H1 (cell line): ENCODE results near the gene HSD17B4. TPM values are rescaled to one million over a fixed set of nuclear protein-coding genes. Genes with fewer than 3 reads are reported as not detected.
A peak's percentile ranks its signal among the peaks of the same experiment; 100 is the strongest.

Experiments used
- CTCF ChIA-PET: fragments of 300-600 bp; sonication (Branson Sonifier 250); formaldehyde crosslinking; loops from one replicate; lab custom pipeline; 2021; ENCODE audit not compliant: partially characterized antibody; lab: Charles Lee
- POLR2A ChIA-PET: fragments of 300-600 bp; sonication (Branson Sonifier 250); formaldehyde crosslinking; loops from one replicate; lab custom pipeline; 2021; ENCODE audit warnings: inconsistent platforms; ENCODE audit not compliant: partially characterized antibody; lab: Charles Lee
- DNase-seq, 2 experiments: peaks; one replicate each; pipeline versions ENCODE4 v3.0.0 to v3.0.0-alpha.2; 2010 to 2022; ENCODE audit warnings: low spot score in 2 of 2, low read depth in 1 of 2, mixed read lengths in 1 of 2
- FAIRE-seq: peaks from 2 replicates; lab custom pipeline; 2011; peaks lifted over from hg19 to GRCh38; lab: Jason Lieb, UNC
- H2AFZ ChIP-seq: 2 replicates; pipeline ENCODE4 v1.8.1; 2012; ENCODE audit warnings: low read length, inconsistent platforms
- H2AK5ac ChIP-seq: 2 replicates; pipeline ENCODE4 v1.6.1; 2013; ENCODE audit warnings: low read depth, low read length
- H2BK120ac ChIP-seq: replicated peaks from 2 replicates; pipeline ENCODE3; 2013; ENCODE audit warnings: low read depth, low read length, inconsistent platforms
- H2BK12ac ChIP-seq: 2 replicates; pipeline ENCODE4 v1.6.1; 2013; ENCODE audit warnings: low read depth, low read length
- H2BK15ac ChIP-seq: 2 replicates; pipeline ENCODE4 v1.6.1; 2013; ENCODE audit warnings: low read length
- H2BK20ac ChIP-seq: 2 replicates; pipeline ENCODE4 v1.6.1; 2013; ENCODE audit warnings: low read length
- H2BK5ac ChIP-seq: 2 replicates; pipeline ENCODE4 v1.6.1; 2013; ENCODE audit warnings: low read depth, low read length
- H3K14ac ChIP-seq: 2 replicates; pipeline ENCODE4 v1.6.1; 2013; ENCODE audit warnings: inconsistent platforms; ENCODE audit not compliant: insufficient read length
- H3K18ac ChIP-seq: 2 replicates; pipeline ENCODE4 v1.6.1; 2013; ENCODE audit warnings: low read length; ENCODE audit errors: extremely low read depth
- H3K23ac ChIP-seq: 2 replicates; pipeline ENCODE4 v1.6.1; 2013; ENCODE audit warnings: inconsistent platforms; ENCODE audit not compliant: insufficient read length
- H3K23me2 ChIP-seq: 2 replicates; pipeline ENCODE4 v1.6.1; 2013; ENCODE audit warnings: low read depth, low read length
- H3K27ac ChIP-seq: 2 replicates; pipeline ENCODE4 v1.6.1; 2011; ENCODE audit warnings: low read depth, low read length, inconsistent platforms
- H3K27me3 ChIP-seq, 4 experiments: replicated peaks in 1 of 4; 1 replicate in 1 of 4; 2 replicates in 3 of 4; pipeline versions ENCODE4 v1.6.1 to v1.8.1; 2011 to 2013; ENCODE audit warnings: low read length in 3 of 4, mild to moderate bottlenecking in 3 of 4, inconsistent platforms in 2 of 4, mixed read lengths in 2 of 4, moderate library complexity in 1 of 4; ENCODE audit not compliant: control insufficient read depth in 3 of 4, insufficient read depth in 3 of 4; ENCODE audit errors: extremely low read depth in 1 of 4
- H3K36me3 ChIP-seq, 4 experiments: 2 replicates each; pipeline versions ENCODE4 v1.6.1 to v1.8.1; 2011 to 2013; ENCODE audit warnings: mild to moderate bottlenecking in 4 of 4, low read length in 3 of 4, moderate library complexity in 2 of 4, control low read depth in 1 of 4, inconsistent platforms in 1 of 4; ENCODE audit not compliant: insufficient read depth in 4 of 4, control insufficient read depth in 2 of 4
- H3K4ac ChIP-seq: replicated peaks from 2 replicates; pipeline ENCODE3; 2013; ENCODE audit warnings: low read length, low read depth, mixed read lengths, inconsistent platforms; ENCODE audit not compliant: insufficient read length
- H3K4me1 ChIP-seq, 4 experiments: replicated peaks in 1 of 4; 1 replicate in 1 of 4; 2 replicates in 3 of 4; pipeline versions ENCODE4 v1.6.1 to v1.8.1; 2011 to 2013; ENCODE audit warnings: low read length in 3 of 4, inconsistent platforms in 2 of 4, mixed read lengths in 1 of 4; ENCODE audit not compliant: insufficient read depth in 4 of 4, control insufficient read depth in 3 of 4
- H3K4me2 ChIP-seq, 2 experiments: 2 replicates each; pipeline versions ENCODE4 v1.6.1 to v1.8.1; 2011 to 2013; ENCODE audit warnings: low read depth in 2 of 2, low read length in 2 of 2, control low read depth in 1 of 2, inconsistent platforms in 1 of 2, mild to moderate bottlenecking in 1 of 2; ENCODE audit not compliant: insufficient read depth in 1 of 2
- H3K4me3 ChIP-seq, 4 experiments: fragments of 200-600, 300-600 bp in 1 of 4; sonication (generic), shearing (Covaris generic), sonication (Bioruptor Twin) in 1 of 4; 2 replicates each; pipeline versions ENCODE4 v1.5.1 to v1.8.1; 2011 to 2016; ENCODE audit warnings: low read length in 4 of 4, low read depth in 3 of 4, control low read depth in 2 of 4, inconsistent platforms in 2 of 4, mild to moderate bottlenecking in 2 of 4, mixed read lengths in 1 of 4, moderate library complexity in 1 of 4; ENCODE audit not compliant: insufficient read depth in 2 of 4; ENCODE audit errors: extremely low read depth in 1 of 4
- H3K56ac ChIP-seq: replicated peaks from 2 replicates; pipeline ENCODE3; 2013; ENCODE audit warnings: low read depth, mild to moderate bottlenecking, mixed read lengths, low read length, inconsistent platforms; ENCODE audit not compliant: insufficient read length
- H3K79me1 ChIP-seq: 2 replicates; pipeline ENCODE4 v1.6.1; 2013; ENCODE audit warnings: low read depth, low read length, control low read depth
- H3K79me2 ChIP-seq, 2 experiments: 2 replicates each; pipeline versions ENCODE4 v1.6.1 to v1.8.1; 2012 to 2013; ENCODE audit warnings: low read length in 2 of 2, mild to moderate bottlenecking in 2 of 2, inconsistent platforms in 1 of 2; ENCODE audit not compliant: insufficient read depth in 2 of 2, control insufficient read depth in 1 of 2
- H3K9ac ChIP-seq, 4 experiments: replicated peaks in 1 of 4; 1 replicate in 1 of 4; 2 replicates in 3 of 4; pipeline versions ENCODE4 v1.6.1 to v1.8.1; 2011 to 2013; ENCODE audit warnings: low read depth in 3 of 4, low read length in 3 of 4, control low read depth in 2 of 4, mild to moderate bottlenecking in 2 of 4, moderate library complexity in 2 of 4, inconsistent platforms in 1 of 4; ENCODE audit errors: extremely low read depth in 1 of 4
- H3K9me3 ChIP-seq, 2 experiments: 2 replicates each; pipeline versions ENCODE4 v1.6.1 to v1.8.1; 2012 to 2013; ENCODE audit warnings: mild to moderate bottlenecking in 2 of 2, moderate library complexity in 2 of 2, control low read depth in 1 of 2, inconsistent platforms in 1 of 2, low read depth in 1 of 2, low read length in 1 of 2, mixed read lengths in 1 of 2; ENCODE audit not compliant: insufficient read depth in 2 of 2
- H4K20me1 ChIP-seq, 2 experiments: replicated peaks in 1 of 2; 2 replicates each; pipeline versions ENCODE3 to v1.8.1; 2011 to 2013; ENCODE audit warnings: inconsistent platforms in 2 of 2, low read length in 2 of 2, mild to moderate bottlenecking in 1 of 2; ENCODE audit not compliant: insufficient read depth in 2 of 2, control insufficient read depth in 1 of 2
- H4K5ac ChIP-seq: 2 replicates; pipeline ENCODE4 v1.6.1; 2013; ENCODE audit warnings: low read length, low read depth, mixed read lengths, inconsistent platforms; ENCODE audit not compliant: insufficient read length
- H4K8ac ChIP-seq: 2 replicates; pipeline ENCODE4 v1.8.0; 2013; ENCODE audit warnings: mild to moderate bottlenecking, moderate library complexity, low read length, inconsistent platforms; ENCODE audit not compliant: insufficient read depth; ENCODE audit errors: extremely low read depth
- H4K91ac ChIP-seq: replicated peaks from 2 replicates; pipeline ENCODE3; 2013; ENCODE audit warnings: low read length, mixed read lengths, inconsistent platforms; ENCODE audit not compliant: insufficient read length
- ASH2L ChIP-seq: fragments of 200-600, 300-600 bp; sonication (generic); IDR thresholded peaks from one replicate; pipeline ENCODE4 v1.7.1; 2017; ENCODE audit warnings: low read length
- BCL11A ChIP-seq, 2 experiments: IDR thresholded peaks; one replicate each; pipeline ENCODE4 v1.6.1; 2011; ENCODE audit warnings: low read depth in 2 of 2, low read length in 2 of 2, mild to moderate bottlenecking in 2 of 2
- CTBP2 ChIP-seq: IDR thresholded peaks from 2 replicates; pipeline ENCODE4 v1.7.0; 2011; ENCODE audit warnings: borderline replicate concordance, mild to moderate bottlenecking, moderate library complexity, mixed read lengths, low read length; ENCODE audit not compliant: insufficient read depth, insufficient read length
- CTCF ChIP-seq, 3 experiments: IDR thresholded peaks; 1 replicate in 2 of 3; 2 replicates in 1 of 3; pipeline versions ENCODE4 v1.5.1 to v1.6.1; 2011; ENCODE audit warnings: low read length in 3 of 3, mild to moderate bottlenecking in 3 of 3, inconsistent platforms in 2 of 3, low read depth in 1 of 3, moderate library complexity in 1 of 3; ENCODE audit not compliant: insufficient read depth in 1 of 3; ENCODE audit errors: control extremely low read depth in 1 of 3
- JUND ChIP-seq: IDR thresholded peaks from 2 replicates; pipeline ENCODE4 v1.6.1; 2011; ENCODE audit warnings: mild to moderate bottlenecking, improper control_type of control experiment, low read length
- KDM4A ChIP-seq: IDR thresholded peaks from one replicate; pipeline ENCODE4 v1.7.1; 2012; ENCODE audit warnings: low read depth, mild to moderate bottlenecking, moderate library complexity, low read length, inconsistent platforms; ENCODE audit not compliant: severe bottlenecking
- POLR2AphosphoS5 ChIP-seq: IDR thresholded peaks from 2 replicates; pipeline ENCODE4 v1.6.1; 2011; ENCODE audit warnings: low read depth, low read length
- SIX5 ChIP-seq: IDR thresholded peaks from 2 replicates; pipeline ENCODE4 v1.6.1; 2011; ENCODE audit warnings: mild to moderate bottlenecking, low read depth, low read length
- TAF1 ChIP-seq: IDR thresholded peaks from 2 replicates; pipeline ENCODE4 v1.6.1; 2011; ENCODE audit warnings: mild to moderate bottlenecking, low read depth, low read length
- YY1 ChIP-seq: IDR thresholded peaks from 2 replicates; pipeline ENCODE4 v1.6.1; 2011; ENCODE audit warnings: low read depth, mild to moderate bottlenecking, low read length
- ZNF274 ChIP-seq: IDR thresholded peaks from 2 replicates; pipeline ENCODE4 v1.7.0; 2012; ENCODE audit warnings: low read length, borderline replicate concordance; ENCODE audit errors: extremely low read depth
- WGBS, 2 experiments: shearing (Covaris generic) in 1 of 2; methylation state at CpG; one replicate each; pipeline versions ENCODE4 v1.1.6 to v1.1.7; 2013 to 2015; ENCODE audit warnings: low lambda C conversion rate in 2 of 2, mixed read lengths in 2 of 2, inconsistent platforms in 1 of 2, low coverage in 1 of 2, missing lambda C conversion rate in 1 of 2; ENCODE audit not compliant: insufficient replicate concordance in 2 of 2, insufficient coverage in 1 of 2, insufficient read length in 1 of 2; ENCODE audit errors: extremely low coverage in 1 of 2, missing lambda C conversion rate in 1 of 2; 5-methylcytosine and 5-hydroxymethylcytosine counted together
- polyA plus RNA-seq, 7 experiments: library from polyadenylated mRNA; depleted of rRNA in 3 of 7; stranded (reverse) in 5 of 7; unstranded in 2 of 7; fragments of >200 nt in 5 of 7; fragments of 200-250 nt in 2 of 7; gene quantifications; 1 replicate in 5 of 7; 2 replicates in 1 of 7; 4 replicates in 1 of 7; pipeline versions ENCODE4 v1.2.1 to v1.2.3, GENCODE V29; 2011 to 2013; ENCODE audit warnings: missing spikeins in 2 of 7, mixed read lengths in 2 of 7
- total RNA-seq: library from RNA; stranded (reverse); fragmentation: NEBNext Ultra II Directional; extraction: Animal tissue kit (Norgen Biotek cat#: 25700); gene quantifications from 2 replicates; pipeline ENCODE4 v1.2.1, GENCODE V29; 2021

Gene HSD17B4
- total and polyA plus RNA-seq, 2 of the 8 experiments (the other 6 are each of a cell fraction or from before 2014, with no cell fraction given), result 305 to 369 TPM

- FAIRE-seq (no peak), DNase-seq (peak in 1 of 2 experiments; percentile 52)
- Histone ChIP-seq H3K4me1 (peaks cover 0 to 9% (median 2%) of the 10 kb centered on the region in 4 experiments; a peak in 4 of 7 replicates), H3K14ac (no peak overlapping the region), H3K27me3 (no peaks in the 10 kb centered on the region; a peak in 1 of 7 replicates), H3K9ac (no peak overlapping the region), H4K20me1 (no peaks in the 10 kb centered on the region), H3K4me3 (peak overlapping the region in 1 of 4 experiments; percentile 82; a peak in 1 of 8 replicates), H3K79me1 (0 out of 2 replicates have a peak, but pooled peaks cover 6% of the 10 kb centered on the region), H4K91ac (no peak overlapping the region), H2BK12ac (peak overlapping the region; percentile 63; the same call in 1 of the 2 replicates), H3K27ac (no peak overlapping the region), H3K9me3 (peaks cover 11% of the 10 kb centered on the region in 2 experiments), H2AFZ (no peak overlapping the region; the same call in 1 of the 2 replicates), H3K23me2 (peaks cover 2% of the 10 kb centered on the region), H3K79me2 (peaks cover 8 to 33% of the 10 kb centered on the region in 2 experiments; a peak in 3 of 4 replicates), H2AK5ac (no peak overlapping the region), H3K4ac (no peak overlapping the region), H2BK5ac (no peak overlapping the region), H3K23ac (no peak overlapping the region), H3K36me3 (no peaks in the 10 kb centered on the region; a peak in 1 of 8 replicates), H3K4me2 (peak overlapping the region in 1 of 2 experiments; percentile 99; a peak in 1 of 4 replicates), H3K18ac (no peak overlapping the region), H4K8ac (no peak overlapping the region), H2BK15ac (no peak overlapping the region), H2BK120ac (no peak overlapping the region), H2BK20ac (no peak overlapping the region), H3K56ac (no peak overlapping the region), H4K5ac (no peak overlapping the region)
- WGBS, 2 experiments, result 82% methylated on average over 4 of the region's 4 CpGs; no CpG with 5 or more reads in 1 of the 2 experiments
- POLR2A ChIA-PET, result interaction anchor here (0.6 to 1.3 kb wide), 5 partner anchors 12 to 372 kb away, joined by 3 read pairs; no protein-coding TSS in a partner anchor
- CTCF ChIA-PET, result interaction anchor here (0.7 to 1.5 kb wide), 7 partner anchors 17 to 419 kb away, joined by 3 to 8 read pairs (median 3); no protein-coding TSS in a partner anchor
- TF ChIP-seq CTCF (IDR thresholded peaks at IDR 0.05; ENCODE audit: control extremely low read depth in 1 of 3, insufficient read depth in 1 of 3, low read depth in 1 of 3, low read length in 3 of 3) (peak; percentile 19 to 70 (median 36)), CTBP2 (no peak), TAF1 (no peak), JUND (no peak), ZNF274 (no peak), ASH2L (no peak), POLR2AphosphoS5 (no peak), BCL11A (IDR thresholded peaks at IDR 0.05; ENCODE audit: low read depth in 2 of 2, low read length in 2 of 2) (no peak), KDM4A (no peak), YY1 (no peak), SIX5 (no peak)
Observed at GRCh38 chr5:119451561-119451960, 736 bp upstream of the HSD17B4 start.
